Natural killer cell treated with Interleukin-12 subunit alpha and Interleukin-12 subunit beta and Interleukin-15 and Interleukin-18, amount 100 ng/mL, for 72 hours (primary cell): ENCODE data around the gene BCAS3. TPM values are rescaled to one million over a fixed set of nuclear protein-coding genes. Genes with fewer than 3 reads are reported as not detected.
"Not testable (repeated sequence)": the region's sequence is repeated elsewhere in the genome, so short reads cannot be mapped to it uniquely, and the experiment has no call there.

Experiments used
- ATAC-seq, 2 donors: fragments of 150-1000 bp; cut with Tn5 transposase in 1 of 2; sonication (Bioruptor Pico), chemical (Tn5 transposase) in 1 of 2; 2 replicates each; pipeline ENCODE4 v1.10.0; 2021
- DNase-seq: peaks from one replicate; pipeline ENCODE4 v3.0.0; 2022; ENCODE audit warnings: low spot score
- H3K27ac Mint-ChIP-seq, 2 donors: 1 replicate in 1 of 2; 2 replicates in 1 of 2; pipeline ENCODE4 v1.8.0; 2022; ENCODE audit warnings: mixed read lengths in 2 of 2, mild to moderate bottlenecking in 1 of 2, moderate library complexity in 1 of 2
- H3K27me3 Mint-ChIP-seq, 2 donors: 1 replicate in 1 of 2; 2 replicates in 1 of 2; pipeline ENCODE4 v1.8.0; 2022; ENCODE audit warnings: mixed read lengths in 2 of 2
- H3K36me3 Mint-ChIP-seq: one replicate; pipeline ENCODE4 v1.8.0; 2022; ENCODE audit warnings: mixed read lengths
- H3K4me1 Mint-ChIP-seq, 2 donors: 1 replicate in 1 of 2; 2 replicates in 1 of 2; pipeline ENCODE4 v1.8.0; 2022; ENCODE audit warnings: low read depth in 2 of 2, mixed read lengths in 2 of 2, mild to moderate bottlenecking in 1 of 2
- H3K4me3 Mint-ChIP-seq: one replicate; pipeline ENCODE4 v1.8.0; 2022; ENCODE audit warnings: mixed read lengths
- H3K9me3 Mint-ChIP-seq: 2 replicates; pipeline ENCODE4 v1.8.0; 2022; ENCODE audit warnings: mixed read lengths
- total RNA-seq, 2 donors: library from RNA; stranded (reverse); gene quantifications; one replicate each; pipeline ENCODE4 v1.2.3, GENCODE V29; 2022

The BCAS3 gene
- total RNA-seq, 2 donors from 2014 or later = 19.5 to 26.4 TPM

GRCh38 chr17:60934723-60935122 lies 257.1 kb downstream of the BCAS3 start:
- Mint-ChIP-seq H3K27me3 (no peaks in the 10 kb centered on the region), H3K27ac (no peak overlapping the region), H3K9me3 (no peaks in the 10 kb centered on the region), H3K4me3 (no peak overlapping the region), H3K4me1 (no peaks in the 10 kb centered on the region), H3K36me3 (peaks cover 5% of the 10 kb centered on the region)
- no peak for DNase-seq
- no peak for ATAC-seq

GRCh38 chr17:60935991-60936390 lies 258.3 kb downstream of the BCAS3 start:
- H3K9me3 Mint-ChIP-seq, DNase-seq, H3K4me1 Mint-ChIP-seq, ATAC-seq, H3K36me3 Mint-ChIP-seq, H3K27ac Mint-ChIP-seq, H3K27me3 Mint-ChIP-seq, H3K4me3 Mint-ChIP-seq: not testable (repeated sequence)

DNA sequence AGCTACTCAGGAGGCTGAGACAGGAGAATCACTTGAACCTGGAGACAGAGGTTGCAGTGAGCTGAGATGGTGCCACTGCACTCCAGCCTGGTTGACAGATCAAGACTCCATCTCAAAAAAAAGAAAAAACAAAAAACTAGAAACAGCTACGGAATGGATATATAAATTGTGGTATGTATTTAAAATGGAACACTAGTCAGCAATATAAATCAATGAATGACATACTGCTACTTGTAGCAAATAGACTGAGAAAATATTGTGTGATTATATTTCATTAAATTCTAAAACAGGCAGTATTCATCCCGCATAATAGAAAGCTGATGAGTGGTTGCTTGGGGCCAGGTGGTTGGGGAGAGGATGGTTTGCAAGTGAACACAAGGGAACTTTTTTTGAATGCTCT lies 261.7 kb downstream of the BCAS3 start:
- DNase-seq (no peak), ATAC-seq (no peak)
- H3K4me1 Mint-ChIP-seq = no peaks in the 10 kb centered on the region
- H3K27ac Mint-ChIP-seq = no peak overlapping the region
- no peaks in the 10 kb centered on the region for H3K9me3 Mint-ChIP-seq
- H3K27me3 Mint-ChIP-seq = no peaks in the 10 kb centered on the region
- peaks cover 5% of the 10 kb centered on the region for H3K36me3 Mint-ChIP-seq
- H3K4me3 Mint-ChIP-seq = no peak overlapping the region

- no peaks in the 10 kb centered on the region for H3K27me3 Mint-ChIP-seq
- H3K27ac Mint-ChIP-seq = no peak overlapping the region
- H3K36me3 Mint-ChIP-seq = peaks cover 5% of the 10 kb centered on the region
- no peaks in the 10 kb centered on the region for H3K9me3 Mint-ChIP-seq
- ATAC-seq (no peak), DNase-seq (no peak)
- no peaks in the 10 kb centered on the region for H3K4me1 Mint-ChIP-seq
- no peak overlapping the region for H3K4me3 Mint-ChIP-seq
These were observed 263.4 kb downstream of the BCAS3 start for GRCh38 chr17:60941028-60941427.

DNA sequence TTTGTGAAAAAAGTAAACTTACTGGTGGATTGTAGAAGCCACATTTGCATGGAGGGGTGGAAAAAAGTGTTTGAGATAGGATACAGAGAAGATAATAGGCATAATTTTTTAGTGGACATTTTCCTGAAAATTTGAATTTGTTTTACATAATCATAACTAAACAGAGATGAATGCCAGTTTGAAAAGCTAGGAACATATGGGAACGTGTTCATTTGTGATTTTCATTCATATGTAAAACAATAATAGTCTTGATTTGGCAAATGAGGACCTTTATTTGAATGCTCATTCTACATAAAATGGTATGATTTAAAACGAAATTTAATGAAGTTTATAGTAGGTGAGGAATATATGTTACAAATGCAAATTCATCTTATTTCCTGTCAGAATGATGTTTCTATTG lies 263.9 kb downstream of the BCAS3 start:
- Mint-ChIP-seq H3K27ac (no peak overlapping the region), H3K9me3 (no peaks in the 10 kb centered on the region), H3K27me3 (no peaks in the 10 kb centered on the region), H3K4me3 (no peak overlapping the region), H3K4me1 (no peaks in the 10 kb centered on the region), H3K36me3 (peaks cover 5% of the 10 kb centered on the region)
- DNase-seq (no peak), ATAC-seq (no peak)

GRCh38 chr17:60944751-60945150 lies 267.1 kb downstream of the BCAS3 start:
- H3K4me1 Mint-ChIP-seq = no peaks in the 10 kb centered on the region
- no peak overlapping the region for H3K27ac Mint-ChIP-seq
- no peaks in the 10 kb centered on the region for H3K9me3 Mint-ChIP-seq
- DNase-seq (no peak), ATAC-seq (no peak)
- H3K36me3 Mint-ChIP-seq = no peaks in the 10 kb centered on the region
- no peak overlapping the region for H3K4me3 Mint-ChIP-seq
- H3K27me3 Mint-ChIP-seq = no peaks in the 10 kb centered on the region

- H3K27ac Mint-ChIP-seq = no peak overlapping the region
- H3K27me3 Mint-ChIP-seq = no peaks in the 10 kb centered on the region
- no peaks in the 10 kb centered on the region for H3K36me3 Mint-ChIP-seq
- H3K4me1 Mint-ChIP-seq = no peaks in the 10 kb centered on the region
- no peak for ATAC-seq
- H3K4me3 Mint-ChIP-seq = no peak overlapping the region
- H3K9me3 Mint-ChIP-seq = no peaks in the 10 kb centered on the region
- DNase-seq = no peak
These were observed 269.4 kb downstream of the BCAS3 start for GRCh38 chr17:60947100-60947499.

GRCh38 chr17:60947543-60947942 lies 269.9 kb downstream of the BCAS3 start:
- H3K9me3 Mint-ChIP-seq = no peaks in the 10 kb centered on the region
- no peaks in the 10 kb centered on the region for H3K27me3 Mint-ChIP-seq
- H3K4me1 Mint-ChIP-seq = no peaks in the 10 kb centered on the region
- H3K4me3 Mint-ChIP-seq = no peak overlapping the region
- no peak overlapping the region for H3K27ac Mint-ChIP-seq
- DNase-seq = no peak
- no peak for ATAC-seq
- H3K36me3 Mint-ChIP-seq = no peaks in the 10 kb centered on the region

DNA sequence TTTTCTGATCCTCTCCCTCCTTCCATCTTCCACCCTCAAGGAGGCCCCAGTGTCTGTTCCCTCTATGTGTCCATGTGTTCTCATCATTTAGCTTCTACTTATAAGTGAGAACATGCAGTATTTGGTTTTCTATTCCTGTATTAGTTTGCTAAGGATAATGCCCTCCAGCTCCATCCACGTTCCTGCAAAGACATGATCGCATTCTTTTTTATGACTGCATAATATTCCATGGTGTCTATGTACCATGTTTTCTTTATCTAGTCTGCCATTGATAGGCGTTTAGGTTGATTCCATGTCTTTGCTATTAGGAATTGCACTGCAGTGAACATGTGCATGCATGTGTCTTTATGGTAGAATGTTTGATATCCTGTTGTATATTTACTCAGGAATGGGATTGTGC lies 275.1 kb downstream of the BCAS3 start:
- H3K27ac Mint-ChIP-seq = no peak overlapping the region
- DNase-seq (no peak), ATAC-seq (no peak)
- no peak overlapping the region for H3K4me3 Mint-ChIP-seq
- no peaks in the 10 kb centered on the region for H3K4me1 Mint-ChIP-seq
- no peaks in the 10 kb centered on the region for H3K27me3 Mint-ChIP-seq
- H3K9me3 Mint-ChIP-seq = no peaks in the 10 kb centered on the region
- H3K36me3 Mint-ChIP-seq = no peaks in the 10 kb centered on the region

DNA sequence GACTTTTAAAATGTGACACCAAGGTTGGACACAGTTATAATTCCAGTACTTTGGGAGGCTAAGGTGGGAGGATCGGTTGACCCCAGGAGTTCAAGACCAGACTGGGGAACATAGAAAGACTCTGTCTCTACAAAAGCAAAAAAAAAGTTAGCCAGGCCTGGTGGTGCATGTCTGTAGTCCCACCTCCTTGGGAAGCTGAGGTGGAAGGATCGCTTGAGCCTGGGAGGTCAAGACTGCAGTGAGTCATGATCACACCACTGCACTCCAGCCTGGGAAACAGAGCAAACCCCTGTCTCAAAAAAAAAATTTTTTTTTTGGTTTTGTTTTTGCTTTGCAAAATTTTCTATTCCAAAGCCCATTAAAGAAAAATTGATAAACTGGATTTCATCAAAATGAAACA lies 281.4 kb downstream of the BCAS3 start:
- H3K9me3 Mint-ChIP-seq = no peaks in the 10 kb centered on the region
- H3K4me3 Mint-ChIP-seq = no peak overlapping the region
- DNase-seq (no peak), ATAC-seq (no peak)
- peaks cover 9% of the 10 kb centered on the region for H3K36me3 Mint-ChIP-seq
- H3K27me3 Mint-ChIP-seq = no peaks in the 10 kb centered on the region
- no peaks in the 10 kb centered on the region for H3K4me1 Mint-ChIP-seq
- H3K27ac Mint-ChIP-seq = no peak overlapping the region

DNA sequence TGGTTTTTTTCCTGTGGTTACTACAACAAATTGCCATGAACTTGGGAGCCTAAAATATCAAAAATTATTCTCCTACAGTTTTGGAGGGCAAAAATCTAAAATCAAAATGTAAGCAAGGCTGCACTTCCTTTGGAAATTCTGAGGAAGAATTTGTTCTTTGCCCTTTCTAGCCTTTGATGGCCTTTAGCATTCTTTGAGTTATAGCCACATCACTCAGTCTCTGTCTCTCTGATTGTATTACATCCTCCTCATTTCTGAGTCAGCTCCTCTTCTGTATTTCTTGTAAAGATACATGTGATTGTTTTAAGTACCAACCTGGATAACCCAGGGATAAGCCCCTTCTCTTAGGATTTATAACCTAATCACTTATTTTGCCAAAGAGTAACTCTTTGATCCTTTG lies 282.0 kb downstream of the BCAS3 start:
- no peak for DNase-seq
- ATAC-seq = no peak
- Mint-ChIP-seq H3K27me3 (no peaks in the 10 kb centered on the region), H3K36me3 (peaks cover 15% of the 10 kb centered on the region), H3K27ac (no peak overlapping the region), H3K9me3 (no peaks in the 10 kb centered on the region), H3K4me3 (no peak overlapping the region), H3K4me1 (no peaks in the 10 kb centered on the region)

DNA sequence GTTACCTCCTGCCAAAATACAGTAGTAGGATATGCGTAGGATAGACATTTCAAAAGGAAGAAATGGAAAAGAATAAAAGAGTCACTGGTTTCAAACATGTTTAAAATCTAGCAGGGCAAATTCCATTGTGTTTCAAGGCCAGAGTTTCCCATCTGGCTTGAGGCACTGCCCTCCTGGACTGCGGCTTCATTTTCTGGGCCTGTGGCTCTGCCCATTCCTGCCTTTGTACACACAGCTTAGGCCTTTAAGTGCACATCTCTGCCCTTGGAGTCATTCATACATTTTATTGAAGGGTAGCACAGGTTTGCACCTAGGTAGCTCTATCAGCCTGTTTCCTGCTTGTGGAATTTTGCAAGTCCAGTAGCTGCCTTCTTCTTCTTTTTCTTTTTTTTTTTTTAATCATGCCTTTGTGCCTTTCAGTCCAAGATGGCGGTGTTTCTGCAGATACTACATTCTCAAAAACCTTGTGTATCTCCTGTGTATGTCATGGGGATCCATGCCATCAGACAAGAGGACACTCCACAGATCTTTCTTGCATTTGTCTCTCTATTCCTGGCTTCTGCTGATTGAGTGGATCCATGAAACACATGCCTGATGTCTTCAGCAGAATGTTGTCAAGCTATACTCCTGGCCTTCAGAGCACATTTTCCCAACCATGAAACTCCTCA lies 282.9 kb downstream of the BCAS3 start:
- Mint-ChIP-seq H3K9me3 (no peaks in the 10 kb centered on the region), H3K4me1 (no peaks in the 10 kb centered on the region), H3K36me3 (peaks cover 19% of the 10 kb centered on the region), H3K27ac (no peak overlapping the region), H3K27me3 (no peaks in the 10 kb centered on the region), H3K4me3 (no peak overlapping the region)
- ATAC-seq (no peak), DNase-seq (no peak)

- DNase-seq (no peak), ATAC-seq (no peak)
- H3K4me3 Mint-ChIP-seq = no peak overlapping the region
- H3K9me3 Mint-ChIP-seq = peaks cover 3% of the 10 kb centered on the region
- peaks cover 31% of the 10 kb centered on the region for H3K36me3 Mint-ChIP-seq
- H3K4me1 Mint-ChIP-seq = no peaks in the 10 kb centered on the region
- no peak overlapping the region for H3K27ac Mint-ChIP-seq
- no peaks in the 10 kb centered on the region for H3K27me3 Mint-ChIP-seq
These were observed 286.5 kb downstream of the BCAS3 start for GRCh38 chr17:60964160-60964559.

DNA sequence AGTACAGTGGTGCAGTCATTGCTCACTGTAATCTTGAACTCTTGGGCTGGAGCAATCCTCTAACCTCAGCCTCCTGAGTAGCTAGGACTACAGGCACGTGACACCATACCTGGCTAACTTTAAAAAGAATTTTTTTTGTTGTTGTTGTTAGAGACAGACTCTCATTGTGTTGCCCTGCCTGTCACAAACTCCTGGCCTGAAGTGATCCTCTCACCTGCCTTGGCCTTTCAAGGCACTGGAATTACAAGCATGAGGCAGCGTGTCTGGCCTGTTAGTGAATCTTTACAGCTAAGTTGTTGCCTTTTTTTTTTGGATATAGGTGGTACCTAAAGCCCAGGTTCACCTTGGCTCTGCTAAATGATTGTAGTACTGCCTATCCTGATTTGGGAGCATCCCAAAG lies 290.6 kb downstream of the BCAS3 start:
- H3K27me3 Mint-ChIP-seq = no peaks in the 10 kb centered on the region
- ATAC-seq (no peak), DNase-seq (no peak)
- H3K9me3 Mint-ChIP-seq = peaks cover 3% of the 10 kb centered on the region
- H3K36me3 Mint-ChIP-seq = peaks cover 26% of the 10 kb centered on the region
- no peak overlapping the region for H3K4me3 Mint-ChIP-seq
- no peak overlapping the region for H3K27ac Mint-ChIP-seq
- no peaks in the 10 kb centered on the region for H3K4me1 Mint-ChIP-seq

DNA sequence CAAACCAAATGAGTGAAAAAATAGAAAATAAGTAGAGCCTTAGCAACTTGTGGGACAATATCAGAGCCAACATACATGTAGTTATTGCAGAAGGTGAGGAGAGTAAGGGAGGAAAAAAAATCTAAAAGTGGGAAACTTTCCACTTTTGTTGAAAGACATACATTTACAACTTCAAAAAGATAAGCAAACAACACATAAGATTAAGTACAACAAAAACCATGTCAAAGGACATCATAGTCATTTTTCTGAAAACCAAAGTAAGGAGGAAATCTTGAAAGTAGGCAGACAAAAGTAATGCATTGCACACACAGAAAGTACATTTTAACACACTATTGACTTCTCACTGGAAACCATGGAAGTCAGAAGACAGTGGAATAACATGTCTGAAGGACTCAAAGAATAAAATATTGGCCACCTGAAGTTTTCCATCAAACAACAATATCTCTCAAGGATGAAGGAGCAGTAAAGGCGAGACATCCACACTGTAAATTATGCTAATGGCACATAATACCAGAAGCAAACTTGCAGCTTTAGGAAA lies 291.9 kb downstream of the BCAS3 start:
- Mint-ChIP-seq H3K27me3 (no peaks in the 10 kb centered on the region), H3K4me3 (no peak overlapping the region), H3K4me1 (no peaks in the 10 kb centered on the region), H3K27ac (no peak overlapping the region), H3K36me3 (peaks cover 17% of the 10 kb centered on the region), H3K9me3 (peaks cover 3% of the 10 kb centered on the region)
- no peak for ATAC-seq
- DNase-seq = no peak
